Putamen (tissue), 1 donor: ENCODE results near the gene CYP1B1.
"Not testable (repeated sequence)": the region's sequence is repeated elsewhere in the genome, so short reads cannot be mapped to it uniquely, and the experiment has no call there.

ENCODE experiments used
- DNase-seq: peaks from one replicate; pipeline ENCODE4 v3.0.0-alpha.2; 2016; ENCODE audit warnings: low spot score

CYP1B1 gene

GRCh38 chr2:38098421-38099098, 22.6 kb upstream of the CYP1B1 start:
- no peak for DNase-seq

DNA sequence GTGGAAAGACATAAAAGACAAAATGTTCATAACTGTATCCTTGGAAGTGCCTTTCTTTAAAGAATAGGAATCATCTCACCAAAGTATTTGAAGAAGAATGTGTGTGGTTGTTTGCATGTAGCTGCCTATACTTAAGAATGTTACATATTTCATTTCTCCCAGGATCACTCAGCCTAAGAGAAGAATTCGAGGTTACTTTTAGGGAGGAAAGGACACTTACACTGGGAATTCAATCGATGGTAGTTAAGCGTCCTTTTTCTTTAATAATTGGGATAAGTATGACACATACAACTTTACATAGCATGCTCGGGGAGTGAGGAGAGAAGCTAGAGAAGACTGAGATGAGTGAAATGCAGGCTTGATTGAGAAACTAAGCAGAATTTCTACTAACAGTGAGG, 22.0 kb upstream of the CYP1B1 start:
- no peak for DNase-seq

GRCh38 chr2:38097258-38097987, 21.5 kb upstream of the CYP1B1 start:
- DNase-seq = no peak

- DNase-seq = no peak
Measured at GRCh38 chr2:38095996-38096861, 20.3 kb upstream of the CYP1B1 start.

- no peak for DNase-seq
Measured at GRCh38 chr2:38095079-38095995, 19.4 kb upstream of the CYP1B1 start.

- no peak for DNase-seq
Measured at GRCh38 chr2:38093527-38094165, 17.7 kb upstream of the CYP1B1 start.

- no peak for DNase-seq
Measured at GRCh38 chr2:38092196-38092902, 16.4 kb upstream of the CYP1B1 start.

GRCh38 chr2:38091760-38092159, 15.8 kb upstream of the CYP1B1 start:
- no peak for DNase-seq

GRCh38 chr2:38090928-38091327, 15.0 kb upstream of the CYP1B1 start:
- no peak for DNase-seq

DNA sequence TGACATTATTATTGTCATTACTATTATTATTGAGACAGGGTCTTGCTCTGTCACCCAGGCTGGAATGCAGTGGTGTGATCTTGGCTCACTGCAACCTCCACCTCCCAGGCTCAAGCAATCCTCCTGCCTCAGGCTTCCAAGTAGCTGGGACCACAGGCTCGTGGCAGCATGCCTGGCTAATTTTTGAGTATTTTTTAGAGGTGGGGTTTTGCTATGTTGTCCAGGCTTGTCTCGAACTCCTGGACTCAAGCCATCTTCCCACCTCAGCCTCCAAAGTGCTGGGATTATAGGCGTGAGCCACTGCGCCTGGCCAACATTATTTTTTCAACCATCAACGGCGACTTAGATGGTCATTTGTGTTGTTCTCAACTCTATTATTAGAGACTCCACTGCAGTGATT, 14.3 kb upstream of the CYP1B1 start:
- DNase-seq = not testable (repeated sequence)

DNA sequence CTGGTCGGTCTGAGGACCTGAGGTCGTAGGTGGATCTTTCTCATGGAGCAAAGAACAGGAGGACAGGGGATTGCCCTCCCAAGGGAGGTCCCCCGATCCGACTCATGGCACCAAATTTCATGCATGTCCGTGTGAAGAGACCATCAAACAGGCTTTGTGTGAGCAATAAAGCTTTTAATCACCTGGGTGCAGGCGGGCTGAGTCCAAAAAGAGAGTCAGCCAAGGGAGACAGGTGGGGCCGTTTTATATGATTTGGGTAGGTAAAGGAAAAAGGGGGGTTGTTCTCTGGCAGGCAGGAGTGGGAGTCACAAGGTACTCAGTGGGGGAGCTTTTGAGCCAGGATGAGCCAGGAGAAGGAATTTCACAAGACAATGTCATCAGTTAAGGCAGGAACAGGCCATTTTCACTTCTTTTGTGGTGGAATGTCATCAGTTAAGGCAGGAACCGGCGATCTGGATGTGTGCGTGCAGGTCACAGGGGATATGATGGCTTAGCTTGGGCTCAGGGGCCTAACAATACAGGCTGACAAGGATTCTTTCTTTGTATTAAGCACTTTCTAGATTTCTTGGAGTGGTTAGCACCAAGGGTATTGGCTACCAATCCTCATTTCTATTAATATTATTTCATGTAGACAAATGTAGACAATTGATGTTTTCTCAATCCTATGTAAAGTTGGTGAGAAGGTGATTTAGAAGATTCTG, 10.2 kb upstream of the CYP1B1 start:
- DNase-seq = not testable (repeated sequence)

GRCh38 chr2:38084556-38084955, 8.6 kb upstream of the CYP1B1 start:
- not testable (repeated sequence) for DNase-seq

GRCh38 chr2:38082727-38083126, 6.8 kb upstream of the CYP1B1 start:
- DNase-seq = not testable (repeated sequence)

- no peak for DNase-seq
Measured at GRCh38 chr2:38080346-38080745, 4.4 kb upstream of the CYP1B1 start.

DNA sequence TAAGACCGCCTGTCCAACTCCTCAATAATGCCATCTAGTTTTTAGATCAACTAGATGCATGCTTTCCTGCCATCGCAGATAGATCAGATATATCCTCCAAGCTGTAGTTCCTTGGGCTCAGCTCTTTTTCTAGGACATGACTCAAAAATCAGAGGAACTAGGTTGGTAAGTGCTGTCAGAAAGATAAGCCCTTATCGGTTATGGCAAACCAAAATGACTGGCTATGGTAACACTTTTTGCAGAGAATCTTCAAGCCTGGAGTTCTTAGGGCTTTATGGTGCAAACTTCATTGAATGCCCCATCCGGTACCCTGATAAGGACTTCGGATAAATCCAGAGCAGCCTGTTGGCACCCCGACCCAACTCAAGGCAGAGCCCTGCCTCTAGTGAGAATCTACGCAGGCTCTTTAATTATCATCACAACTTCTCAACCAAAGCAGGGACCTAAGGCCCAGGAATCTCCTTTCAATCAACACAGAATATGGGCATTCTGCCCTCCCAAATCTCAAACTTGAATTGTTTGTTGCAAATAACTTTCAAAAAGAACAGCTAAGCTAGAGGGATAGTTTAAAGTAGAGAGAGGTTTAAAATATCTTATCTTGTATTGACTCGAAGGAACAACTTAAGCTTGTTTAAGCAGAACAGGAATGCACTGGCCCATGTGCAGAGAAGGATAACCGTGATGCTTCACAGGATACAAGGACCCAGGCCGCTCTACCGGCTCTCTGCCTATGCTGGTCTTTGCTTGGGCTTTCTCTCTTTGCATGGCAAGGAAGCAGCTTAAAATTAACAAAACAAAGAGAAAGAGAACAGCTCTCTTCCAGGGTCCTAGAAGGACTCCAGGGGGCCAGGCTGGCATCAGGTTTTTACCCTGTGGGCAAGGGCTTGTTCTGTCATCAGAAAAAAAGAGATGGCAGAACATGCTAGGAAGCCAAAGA, 3.4 kb upstream of the CYP1B1 start:
- no peak for DNase-seq

DNA sequence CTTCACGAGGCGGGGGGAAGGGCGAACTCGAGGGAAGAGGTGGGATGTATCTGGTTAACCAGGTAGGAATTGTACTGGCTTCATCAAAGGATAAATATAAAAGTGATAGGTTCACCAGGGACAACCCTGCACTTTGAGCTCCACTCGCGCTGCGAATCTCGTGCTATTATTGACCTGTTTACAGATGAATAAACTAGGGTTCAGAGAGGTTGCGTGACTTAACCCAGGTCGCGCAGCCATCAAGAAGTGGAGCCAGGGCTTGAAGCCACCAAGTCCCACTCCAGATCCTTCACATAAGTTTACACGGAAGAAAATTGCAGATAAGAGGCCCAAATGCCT, 1.4 kb upstream of the CYP1B1 start:
- DNase-seq = no peak

GRCh38 chr2:38076710-38077430, 919 bp upstream of the CYP1B1 start:
- peak; percentile 12 for DNase-seq

DNA sequence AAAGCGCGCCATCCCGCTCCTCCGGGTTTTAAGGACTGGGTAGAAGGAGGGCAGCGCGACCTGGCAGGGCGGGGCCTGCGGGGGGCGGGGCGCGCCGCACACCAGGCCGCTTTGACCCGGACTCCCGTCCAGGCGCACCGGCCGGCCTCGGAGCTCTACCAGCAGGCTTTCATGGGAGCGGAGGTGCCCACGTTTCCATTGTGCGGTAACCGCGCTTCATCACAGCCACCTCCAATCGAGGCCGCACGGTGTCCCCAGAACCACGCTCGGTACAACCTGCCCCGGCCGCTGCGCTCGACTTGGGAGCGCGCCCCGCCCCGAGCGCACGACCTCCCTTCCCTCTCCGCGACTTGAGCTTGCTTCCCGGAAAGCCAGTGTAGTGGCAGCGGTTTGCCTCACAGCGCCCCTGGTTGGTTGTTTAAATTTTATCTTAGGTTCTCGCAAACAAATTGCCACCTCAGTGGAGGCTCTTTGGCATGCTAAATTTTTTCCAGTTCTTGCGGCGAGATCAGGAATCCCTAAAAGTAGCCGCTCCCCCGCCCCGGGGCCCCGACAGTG, 280 bp upstream of the CYP1B1 start:
- DNase-seq = peak; percentile 34
